BLaER1 treated with 17β-estradiol and CSF1 and Interleukin-3, amounts not matched to agents 10 nM and 100 nM (cell line): ENCODE measurements around the gene ENOX1.

Source experiments
- H3K27ac ChIP-seq, 11 experiments: shearing (Covaris generic); formaldehyde crosslinking; 2 replicates each; pipeline ENCODE4 v1.8.1; 2022
- H3K27me3 ChIP-seq, 11 experiments: shearing (Covaris generic); formaldehyde crosslinking; 2 replicates each; pipeline ENCODE4 v1.8.1; 2022
- H3K36me3 ChIP-seq, 11 experiments: shearing (Covaris generic); formaldehyde crosslinking; 2 replicates each; pipeline ENCODE4 v1.8.1; 2022
- H3K4me1 ChIP-seq, 10 experiments: shearing (Covaris generic); formaldehyde crosslinking; 2 replicates each; pipeline ENCODE4 v1.8.1; 2022
- H3K4me2 ChIP-seq, 11 experiments: shearing (Covaris generic); formaldehyde crosslinking; 2 replicates each; pipeline ENCODE4 v1.8.1; 2022
- H3K4me3 ChIP-seq, 10 experiments: shearing (Covaris generic); formaldehyde crosslinking; 2 replicates each; pipeline ENCODE4 v1.8.1; 2022
- H3K9ac ChIP-seq, 11 experiments: shearing (Covaris generic); formaldehyde crosslinking; 2 replicates each; pipeline ENCODE4 v1.8.1; 2022
- H3K9me3 ChIP-seq, 11 experiments: shearing (Covaris generic); formaldehyde crosslinking; replicated peaks in 1 of 11; 2 replicates each; pipeline ENCODE4 v1.8.1; 2022
- H4K20me1 ChIP-seq, 11 experiments: shearing (Covaris generic); formaldehyde crosslinking; 2 replicates each; pipeline ENCODE4 v1.8.1; 2022
- Cebpa-rat ChIP-seq, 11 experiments: shearing (Covaris generic); IDR thresholded peaks; 2 replicates each; pipeline ENCODE4 v1.8.1; 2022

The ENOX1 gene

DNA sequence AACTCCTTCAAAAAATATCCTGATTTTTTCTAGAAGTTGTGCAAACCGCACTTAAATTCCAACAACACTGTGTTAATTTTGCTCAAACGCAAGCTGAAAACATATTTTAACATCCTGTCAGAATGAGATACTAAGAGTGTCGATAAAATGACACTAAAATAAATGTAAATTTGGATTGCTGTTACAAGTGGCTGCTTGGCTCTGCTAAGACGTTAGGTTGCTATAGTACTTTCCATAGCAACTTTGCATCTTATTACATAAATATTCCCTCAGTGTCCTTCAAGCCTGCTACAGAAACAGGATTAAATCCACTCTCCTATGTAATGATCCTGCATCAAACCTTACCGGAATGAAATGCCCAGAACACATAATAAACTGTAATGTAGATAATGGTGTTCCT, 471.2 kb downstream of the ENOX1 start:
- no peak overlapping the region for H3K4me3 ChIP-seq
- no peak overlapping the region for H3K27ac ChIP-seq
- no peaks in the 10 kb centered on the region for H3K36me3 ChIP-seq
- H3K4me2 ChIP-seq: no peak overlapping the region
- H4K20me1 ChIP-seq: no peaks in the 10 kb centered on the region
- H3K27me3 ChIP-seq: no peaks in the 10 kb centered on the region
- no peak for TF ChIP-seq Cebpa-rat (IDR thresholded peaks at IDR 0.05)
- H3K4me1 ChIP-seq: peaks cover 7 to 16% (median 14%) of the 10 kb centered on the region in 10 experiments
- no peaks in the 10 kb centered on the region for H3K9me3 ChIP-seq
- H3K9ac ChIP-seq: no peak overlapping the region

DNA sequence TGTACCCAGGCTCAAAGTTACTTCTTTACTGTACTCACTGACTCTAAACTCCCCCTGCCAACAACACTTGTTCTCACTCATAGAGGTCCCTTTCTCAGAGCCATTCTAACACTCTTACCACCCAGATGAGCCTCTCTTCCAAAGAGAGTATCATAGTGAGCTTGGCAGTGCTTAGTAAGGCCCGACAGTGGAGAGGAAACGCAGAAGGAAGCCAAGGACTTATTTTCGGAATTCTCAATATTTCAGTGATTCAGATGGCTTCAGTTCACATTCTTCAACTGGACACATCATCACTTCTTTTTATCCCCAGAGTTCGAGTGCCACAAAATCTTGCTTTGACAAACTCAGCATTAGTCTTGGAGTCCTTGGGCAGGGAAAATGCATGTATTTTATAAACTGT, 477.5 kb downstream of the ENOX1 start:
- Histone ChIP-seq H3K4me1 (peaks cover 0 to 17% (median 10%) of the 10 kb centered on the region in 10 experiments; a peak in 14 of 20 replicates), H3K27ac (no peak overlapping the region), H3K4me3 (no peak overlapping the region), H3K36me3 (no peaks in the 10 kb centered on the region), H3K9ac (no peak overlapping the region), H3K4me2 (no peak overlapping the region), H4K20me1 (no peaks in the 10 kb centered on the region), H3K27me3 (no peaks in the 10 kb centered on the region), H3K9me3 (no peaks in the 10 kb centered on the region)
- no peak for TF ChIP-seq Cebpa-rat (IDR thresholded peaks at IDR 0.05)

DNA sequence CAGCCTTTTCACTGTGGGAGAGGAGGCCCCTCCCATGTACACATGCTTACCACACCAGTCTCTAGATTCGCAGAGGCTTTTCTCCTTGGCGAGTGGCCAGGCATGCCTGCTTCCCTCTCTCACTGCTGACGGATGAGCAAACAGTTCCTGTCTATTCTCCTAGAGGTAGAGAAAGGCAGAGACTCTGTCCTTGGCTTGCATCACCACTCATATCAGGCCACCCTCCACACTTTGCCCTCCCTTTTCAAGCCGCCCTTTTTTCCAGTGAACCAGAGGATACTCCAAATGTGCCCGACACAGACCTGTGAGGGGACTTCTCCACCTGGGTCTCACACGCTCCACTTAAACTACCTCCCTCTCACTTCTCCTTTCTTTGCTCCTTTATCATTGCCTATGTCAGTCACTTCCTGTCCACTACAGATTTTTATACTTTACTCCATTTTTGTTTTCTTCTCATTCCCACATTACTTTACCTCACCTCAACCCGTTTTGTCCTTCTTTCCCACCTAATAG, 478.8 kb downstream of the ENOX1 start:
- H3K27me3 ChIP-seq: no peaks in the 10 kb centered on the region
- no peaks in the 10 kb centered on the region for H3K36me3 ChIP-seq
- H3K4me1 ChIP-seq: peaks cover 0 to 17% (median 11%) of the 10 kb centered on the region in 10 experiments; a peak in 13 of 20 replicates
- peak overlapping the region in 1 of 11 experiments; percentile 26; a peak in 1 of 22 replicates for H3K27ac ChIP-seq
- TF ChIP-seq Cebpa-rat (IDR thresholded peaks at IDR 0.05): no peak
- no peaks in the 10 kb centered on the region for H4K20me1 ChIP-seq
- no peak overlapping the region for H3K9ac ChIP-seq
- no peak overlapping the region for H3K4me3 ChIP-seq
- H3K4me2 ChIP-seq: peak overlapping the region in 5 of 11 experiments; percentile 13 to 60 (median 31); a peak in 7 of 22 replicates
- H3K9me3 ChIP-seq: no peaks in the 10 kb centered on the region

DNA sequence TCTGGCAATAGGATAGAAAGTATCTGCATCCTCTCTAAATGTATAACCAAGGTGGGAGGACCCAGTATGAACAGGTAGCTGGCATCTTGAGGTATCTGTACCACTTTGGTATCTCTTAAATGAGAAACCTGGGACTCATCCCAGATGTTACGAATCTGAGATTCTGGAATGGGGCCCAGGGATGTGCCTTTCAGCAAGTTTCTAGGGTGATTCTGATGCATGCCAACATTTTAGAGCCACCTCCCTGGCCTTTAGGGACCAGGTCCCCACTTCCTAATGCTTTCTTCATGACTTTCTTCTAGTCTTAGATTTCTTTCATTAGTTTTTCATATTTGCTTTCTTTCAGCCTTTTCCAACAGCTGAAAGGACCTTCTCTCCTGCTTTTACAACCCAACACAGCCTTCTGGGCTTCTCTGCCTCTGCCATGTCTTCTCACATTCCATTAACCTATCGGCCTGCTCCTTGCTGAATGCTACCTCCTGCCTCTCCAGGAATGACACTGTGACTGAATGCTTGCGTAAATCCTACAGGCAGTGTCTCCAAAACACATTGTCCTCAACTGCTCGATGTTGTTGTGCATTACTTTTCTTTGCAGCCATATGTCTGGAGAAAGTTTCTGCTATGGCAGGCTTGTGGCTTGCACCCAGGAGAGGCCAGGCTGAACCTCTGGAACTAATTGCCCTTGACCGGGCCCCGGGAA, 479.4 kb downstream of the ENOX1 start:
- Histone ChIP-seq H3K4me2 (peak overlapping the region in 5 of 11 experiments; percentile 13 to 60 (median 31); a peak in 8 of 22 replicates), H3K9me3 (no peaks in the 10 kb centered on the region), H3K4me3 (no peak overlapping the region), H4K20me1 (no peaks in the 10 kb centered on the region), H3K4me1 (peaks cover 0 to 18% (median 13%) of the 10 kb centered on the region in 10 experiments; a peak in 13 of 20 replicates), H3K9ac (no peak overlapping the region), H3K36me3 (no peaks in the 10 kb centered on the region), H3K27me3 (no peaks in the 10 kb centered on the region), H3K27ac (no peak overlapping the region)
- TF ChIP-seq Cebpa-rat (IDR thresholded peaks at IDR 0.05): no peak

DNA sequence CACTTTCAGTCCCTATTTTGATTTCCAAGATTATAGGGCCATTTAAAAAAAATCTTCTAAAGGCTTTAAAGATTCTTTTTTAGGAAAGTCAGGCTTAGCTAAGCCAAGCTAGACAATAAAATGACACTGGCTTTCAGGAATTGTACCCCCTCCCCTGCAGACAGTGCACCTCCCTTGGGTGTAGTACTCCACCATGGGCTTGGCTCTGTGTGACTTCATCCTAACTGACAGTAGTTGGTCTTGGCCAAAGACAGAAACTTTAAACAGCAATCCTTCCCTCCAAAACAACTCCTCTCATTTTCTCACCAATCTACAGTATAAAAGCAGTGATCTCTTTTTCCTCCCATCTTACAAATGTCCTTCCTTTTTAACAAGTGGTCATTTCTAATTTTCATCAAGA, 480.4 kb downstream of the ENOX1 start:
- H3K36me3 ChIP-seq: no peaks in the 10 kb centered on the region
- H3K4me2 ChIP-seq: no peak overlapping the region
- peaks cover 0 to 18% (median 13%) of the 10 kb centered on the region in 10 experiments; a peak in 13 of 20 replicates for H3K4me1 ChIP-seq
- no peak overlapping the region for H3K9ac ChIP-seq
- no peak overlapping the region for H3K27ac ChIP-seq
- H3K9me3 ChIP-seq: no peaks in the 10 kb centered on the region
- no peaks in the 10 kb centered on the region for H4K20me1 ChIP-seq
- H3K4me3 ChIP-seq: no peak overlapping the region
- no peaks in the 10 kb centered on the region for H3K27me3 ChIP-seq
- no peak for TF ChIP-seq Cebpa-rat (IDR thresholded peaks at IDR 0.05)

DNA sequence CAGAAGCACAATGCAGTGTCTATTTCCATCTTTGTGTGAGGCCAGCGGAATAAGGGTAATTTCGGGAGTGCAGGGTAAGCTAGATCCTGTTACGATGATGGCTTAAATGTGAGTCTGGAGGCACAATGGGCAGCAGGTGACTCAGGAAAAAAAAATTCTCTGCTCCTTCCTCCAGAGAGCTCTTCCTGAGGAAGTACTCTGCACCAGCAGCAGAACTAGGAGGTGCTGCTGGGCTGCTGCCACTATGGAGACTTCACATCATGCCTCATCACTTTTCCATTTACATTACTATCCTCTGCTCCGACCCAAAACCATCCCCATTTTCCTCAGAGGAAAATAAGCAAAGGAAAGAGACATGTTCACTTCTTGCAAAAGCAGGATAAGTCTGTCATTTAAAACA, 481.4 kb downstream of the ENOX1 start:
- no peak for TF ChIP-seq Cebpa-rat (IDR thresholded peaks at IDR 0.05)
- Histone ChIP-seq H3K27me3 (no peaks in the 10 kb centered on the region), H3K4me3 (no peak overlapping the region), H3K4me1 (peaks cover 0 to 18% (median 13%) of the 10 kb centered on the region in 10 experiments; a peak in 13 of 20 replicates), H3K9ac (no peak overlapping the region), H3K27ac (no peak overlapping the region), H3K9me3 (no peaks in the 10 kb centered on the region), H3K4me2 (no peak overlapping the region), H4K20me1 (no peaks in the 10 kb centered on the region), H3K36me3 (no peaks in the 10 kb centered on the region)

DNA sequence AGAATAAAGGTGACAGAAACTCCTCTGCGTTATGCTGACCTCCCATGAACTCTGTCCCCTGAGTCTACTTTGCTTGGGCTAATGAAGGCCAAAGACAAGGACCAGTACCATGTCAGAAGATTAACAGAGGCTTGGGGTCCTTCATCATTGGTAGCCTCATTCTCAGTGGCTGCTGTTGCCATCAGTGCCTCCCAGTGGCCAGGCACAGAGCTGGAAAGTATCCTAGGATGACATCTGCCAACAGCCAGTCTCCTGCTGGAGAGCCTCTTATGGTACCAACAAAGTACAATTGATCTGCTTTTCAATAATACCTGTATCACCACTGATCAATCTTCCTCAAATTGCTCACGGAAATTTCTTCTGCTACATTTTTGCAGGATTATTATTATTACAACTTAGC, 481.8 kb downstream of the ENOX1 start:
- peaks cover 0 to 18% (median 13%) of the 10 kb centered on the region in 10 experiments; a peak in 13 of 20 replicates for H3K4me1 ChIP-seq
- H3K27ac ChIP-seq: no peak overlapping the region
- no peak overlapping the region for H3K4me3 ChIP-seq
- TF ChIP-seq Cebpa-rat (IDR thresholded peaks at IDR 0.05): no peak
- H4K20me1 ChIP-seq: no peaks in the 10 kb centered on the region
- H3K9ac ChIP-seq: no peak overlapping the region
- H3K27me3 ChIP-seq: no peaks in the 10 kb centered on the region
- no peak overlapping the region for H3K4me2 ChIP-seq
- H3K9me3 ChIP-seq: no peaks in the 10 kb centered on the region
- no peaks in the 10 kb centered on the region for H3K36me3 ChIP-seq

DNA sequence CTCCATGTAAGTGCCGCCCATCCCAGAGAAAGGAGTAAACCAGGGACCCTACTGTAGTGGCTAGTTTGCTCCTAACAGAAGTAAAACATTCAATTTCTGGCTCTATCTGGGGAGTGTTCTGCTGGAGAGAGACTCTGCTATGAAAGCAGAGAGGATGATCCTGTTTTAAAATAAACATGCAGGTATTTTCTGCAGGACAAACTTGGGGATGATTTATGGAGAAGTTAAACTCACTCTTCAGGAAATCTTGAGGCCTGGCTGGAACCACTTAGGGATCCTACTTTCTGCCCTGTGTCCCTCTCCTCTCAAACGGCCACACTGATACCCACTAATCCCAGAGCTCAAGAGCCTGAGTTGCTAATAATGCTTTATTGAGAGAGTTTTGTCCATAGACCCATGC, 482.3 kb downstream of the ENOX1 start:
- H3K9ac ChIP-seq: no peak overlapping the region
- no peaks in the 10 kb centered on the region for H3K9me3 ChIP-seq
- no peak overlapping the region for H3K4me2 ChIP-seq
- no peaks in the 10 kb centered on the region for H3K27me3 ChIP-seq
- no peaks in the 10 kb centered on the region for H4K20me1 ChIP-seq
- peaks cover 0 to 18% (median 13%) of the 10 kb centered on the region in 10 experiments; a peak in 13 of 20 replicates for H3K4me1 ChIP-seq
- no peaks in the 10 kb centered on the region for H3K36me3 ChIP-seq
- no peak overlapping the region for H3K4me3 ChIP-seq
- TF ChIP-seq Cebpa-rat (IDR thresholded peaks at IDR 0.05): no peak
- H3K27ac ChIP-seq: no peak overlapping the region

DNA sequence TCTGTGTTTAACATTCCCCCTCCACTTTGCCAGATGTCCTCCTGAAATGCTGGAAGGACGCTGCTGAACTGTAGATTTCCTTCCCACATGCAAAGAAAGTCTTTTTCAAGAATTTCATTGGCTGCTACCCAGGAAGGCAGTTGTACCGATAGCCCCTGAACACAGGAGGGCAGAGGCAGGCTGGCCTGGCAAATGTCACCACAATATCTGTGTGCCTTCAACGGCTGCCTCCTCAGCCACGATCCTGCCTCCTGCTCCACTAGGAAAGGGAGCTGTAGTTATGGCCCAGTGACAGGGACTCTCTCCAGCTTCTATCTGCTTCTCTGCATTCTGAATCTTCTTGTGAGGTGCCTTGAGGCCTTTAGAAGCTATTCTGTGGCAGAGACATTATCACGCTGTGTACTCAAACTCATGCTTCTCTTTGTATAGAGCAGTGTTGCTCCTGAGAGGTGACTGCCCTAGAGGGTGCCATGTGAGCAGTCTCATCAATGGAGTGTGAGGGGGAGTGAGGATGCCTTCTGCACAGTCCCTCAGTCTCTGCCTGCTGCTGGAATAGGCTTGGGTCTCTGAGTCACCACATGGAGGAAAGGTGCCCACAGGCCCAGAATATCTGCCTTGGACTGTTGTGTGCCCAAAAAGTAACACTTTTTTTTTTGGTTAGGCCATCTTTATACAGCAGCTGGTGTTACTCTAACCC, 483.6 kb downstream of the ENOX1 start:
- Histone ChIP-seq H3K36me3 (no peaks in the 10 kb centered on the region), H3K9me3 (no peaks in the 10 kb centered on the region), H3K4me3 (no peak overlapping the region), H3K4me2 (peak overlapping the region in 5 of 11 experiments; percentile 2 to 33 (median 16); a peak in 4 of 22 replicates), H4K20me1 (no peaks in the 10 kb centered on the region), H3K9ac (no peak overlapping the region), H3K4me1 (peaks cover 0 to 16% (median 11%) of the 10 kb centered on the region in 10 experiments; a peak in 15 of 20 replicates), H3K27ac (no peak overlapping the region), H3K27me3 (no peaks in the 10 kb centered on the region)
- TF ChIP-seq Cebpa-rat (IDR thresholded peaks at IDR 0.05): no peak
